Anterior cingulate cortex (tissue), 58 donors: Measurements from ENCODE around the gene CPSF7.
"Not testable (repeated sequence)": the region's sequence is repeated elsewhere in the genome, so short reads cannot be mapped to it uniquely, and the experiment has no call there.

Experiments used
- DNase-seq, 58 donors: peaks; one replicate each; lab custom pipeline; 2025; lab: John Stamatoyannopoulos, UW

The CPSF7 gene

GRCh38 chr11:61442616-61443015 lies 12.8 kb upstream of the CPSF7 start:
- peak in 1 of 58 donors; percentile 2 for DNase-seq

- DNase-seq, result no peak
Observed at GRCh38 chr11:61439615-61440014, 9.8 kb upstream of the CPSF7 start.

- no peak for DNase-seq
Observed at GRCh38 chr11:61437496-61437895, 7.7 kb upstream of the CPSF7 start.

GRCh38 chr11:61430839-61431238 lies 1.1 kb upstream of the CPSF7 start:
- DNase-seq, result not testable (repeated sequence)

- DNase-seq, result peak in 28 of 58 donors; percentile 25 to 77 (median 60)
Observed at GRCh38 chr11:61429346-61429690, 457 bp downstream of the CPSF7 start.

- no peak for DNase-seq
Observed at GRCh38 chr11:61425367-61426131, 4.2 kb downstream of the CPSF7 start.

GRCh38 chr11:61422226-61422625 lies 7.5 kb downstream of the CPSF7 start:
- no peak for DNase-seq

GRCh38 chr11:61418136-61418535 lies 11.6 kb downstream of the CPSF7 start:
- no peak for DNase-seq

GRCh38 chr11:61417670-61418069 lies 12.1 kb downstream of the CPSF7 start:
- no peak for DNase-seq

GRCh38 chr11:61416941-61417340 lies 12.8 kb downstream of the CPSF7 start:
- DNase-seq, result no peak

GRCh38 chr11:61415381-61415780 lies 14.4 kb downstream of the CPSF7 start:
- no peak for DNase-seq

GRCh38 chr11:61414547-61414946 lies 15.2 kb downstream of the CPSF7 start:
- no peak for DNase-seq

- no peak for DNase-seq
Observed at GRCh38 chr11:61413496-61413895, 16.3 kb downstream of the CPSF7 start.

- no peak for DNase-seq
Observed at GRCh38 chr11:61411589-61411988, 18.2 kb downstream of the CPSF7 start.

- no peak for DNase-seq
Observed at GRCh38 chr11:61406991-61407728, 22.6 kb downstream of the CPSF7 start.

- DNase-seq, result peak in 21 of 58 donors; percentile 2 to 79 (median 18)
Observed at GRCh38 chr11:61406067-61406466, 23.7 kb downstream of the CPSF7 start.

GRCh38 chr11:61404641-61405040 lies 25.1 kb downstream of the CPSF7 start:
- no peak for DNase-seq

GRCh38 chr11:61404103-61404502 lies 25.7 kb downstream of the CPSF7 start:
- no peak for DNase-seq

- DNase-seq, result no peak
Observed at GRCh38 chr11:61403658-61404057, 26.1 kb downstream of the CPSF7 start.

GRCh38 chr11:61401573-61401972 lies 28.2 kb downstream of the CPSF7 start:
- no peak for DNase-seq

- no peak for DNase-seq
Observed at GRCh38 chr11:61401173-61401572, 28.6 kb downstream of the CPSF7 start.
